Smooth muscle cell (in vitro differentiated cells): ENCODE measurements around the gene LENEP. TPM values are rescaled to one million over a fixed set of nuclear protein-coding genes. Genes with fewer than 3 reads are reported as not detected.

Source experiments
- DNase-seq: peaks from one replicate; lab custom pipeline; 2025; ENCODE audit not compliant: unreplicated experiment; lab: John Stamatoyannopoulos, UW
- H2AFZ ChIP-seq: fragments of 200-600 bp; sonication (generic); 2 replicates; pipeline ENCODE4 v1.6.0; 2016; ENCODE audit warnings: antibody characterized with exemption, low read depth, mild to moderate bottlenecking
- H3F3A ChIP-seq: fragments of 200-600 bp; sonication (generic); 2 replicates; pipeline ENCODE4 v1.6.0; 2017; ENCODE audit warnings: antibody characterized with exemption, low read depth
- H3K27ac ChIP-seq: fragments of 200-600 bp; sonication (generic); 2 replicates; pipeline ENCODE4 v1.5.1; 2016; ENCODE audit warnings: low read depth, mild to moderate bottlenecking
- H3K27me3 ChIP-seq: fragments of 200-600 bp; sonication (generic); 2 replicates; pipeline ENCODE4 v1.6.1; 2016; ENCODE audit warnings: low read depth, mild to moderate bottlenecking
- H3K36me3 ChIP-seq: fragments of 200-600 bp; sonication (generic); 2 replicates; pipeline ENCODE4 v1.5.1; 2016; ENCODE audit warnings: low read depth
- H3K4me1 ChIP-seq: fragments of 200-600 bp; sonication (generic); 2 replicates; pipeline ENCODE4 v1.5.1; 2016; ENCODE audit warnings: low read depth
- H3K4me2 ChIP-seq: fragments of 200-600 bp; sonication (generic); 2 replicates; pipeline ENCODE4 v1.6.0; 2016; ENCODE audit warnings: mild to moderate bottlenecking
- H3K4me3 ChIP-seq: fragments of 200-600 bp; sonication (generic); 2 replicates; pipeline ENCODE4 v1.5.1; 2016; ENCODE audit warnings: mild to moderate bottlenecking
- H3K79me2 ChIP-seq: fragments of 200-600 bp; sonication (generic); 2 replicates; pipeline ENCODE4 v1.6.0; 2016; ENCODE audit warnings: low read depth, mild to moderate bottlenecking
- H3K9ac ChIP-seq: fragments of 200-600 bp; sonication (generic); 2 replicates; pipeline ENCODE4 v1.6.0; 2016; ENCODE audit warnings: low read depth
- H3K9me3 ChIP-seq: fragments of 200-600 bp; sonication (generic); replicated peaks from 2 replicates; pipeline ENCODE4 v1.5.1; 2016; ENCODE audit warnings: low read depth
- H4K20me1 ChIP-seq: fragments of 200-600 bp; sonication (generic); 2 replicates; pipeline ENCODE4 v1.6.0; 2016; ENCODE audit warnings: low read depth
- WGBS: methylation state at CpG from one replicate; pipeline ENCODE4 v1.1.7; 2016; ENCODE audit warnings: low lambda C conversion rate; 5-methylcytosine and 5-hydroxymethylcytosine counted together
- polyA plus RNA-seq: library from polyadenylated mRNA; unstranded; fragments of >200 nt; fragmentation: Nextera tagmentation; extraction: Ambion mirVana; gene quantifications from 2 replicates; pipeline ENCODE4 v1.2.1, GENCODE V29; 2016
- total RNA-seq: library from RNA; depleted of rRNA; stranded (reverse); fragments of >200 nt; gene quantifications from 2 replicates; pipeline ENCODE4 v1.2.3, GENCODE V29; 2014
- TF ChIP-seq, protein P1 (sequence below): fragments of 200-600 bp; sonication (generic); IDR thresholded peaks from 2 replicates; pipeline ENCODE4 v1.5.1; 2017; ENCODE audit warnings: borderline replicate concordance, mild to moderate bottlenecking, antibody characterized with exemption; ENCODE audit not compliant: insufficient read depth, poor library complexity, severe bottlenecking

Gene LENEP
- total and polyA plus RNA-seq, 2 experiments from 2014 or later, result not detected

- no peak for DNase-seq
- no peak overlapping the region for H2AFZ ChIP-seq
- H4K20me1 ChIP-seq, result peaks cover 45% of the 10 kb centered on the region
- TF ChIP-seq, protein P1, sequence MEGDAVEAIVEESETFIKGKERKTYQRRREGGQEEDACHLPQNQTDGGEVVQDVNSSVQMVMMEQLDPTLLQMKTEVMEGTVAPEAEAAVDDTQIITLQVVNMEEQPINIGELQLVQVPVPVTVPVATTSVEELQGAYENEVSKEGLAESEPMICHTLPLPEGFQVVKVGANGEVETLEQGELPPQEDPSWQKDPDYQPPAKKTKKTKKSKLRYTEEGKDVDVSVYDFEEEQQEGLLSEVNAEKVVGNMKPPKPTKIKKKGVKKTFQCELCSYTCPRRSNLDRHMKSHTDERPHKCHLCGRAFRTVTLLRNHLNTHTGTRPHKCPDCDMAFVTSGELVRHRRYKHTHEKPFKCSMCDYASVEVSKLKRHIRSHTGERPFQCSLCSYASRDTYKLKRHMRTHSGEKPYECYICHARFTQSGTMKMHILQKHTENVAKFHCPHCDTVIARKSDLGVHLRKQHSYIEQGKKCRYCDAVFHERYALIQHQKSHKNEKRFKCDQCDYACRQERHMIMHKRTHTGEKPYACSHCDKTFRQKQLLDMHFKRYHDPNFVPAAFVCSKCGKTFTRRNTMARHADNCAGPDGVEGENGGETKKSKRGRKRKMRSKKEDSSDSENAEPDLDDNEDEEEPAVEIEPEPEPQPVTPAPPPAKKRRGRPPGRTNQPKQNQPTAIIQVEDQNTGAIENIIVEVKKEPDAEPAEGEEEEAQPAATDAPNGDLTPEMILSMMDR, result no peak
- no peaks in the 10 kb centered on the region for H3K36me3 ChIP-seq
- WGBS, result 77% methylated on average over 8 of the region's 8 CpGs
- H3K79me2 ChIP-seq, result peaks cover 9% of the 10 kb centered on the region
- no peak overlapping the region for H3K9ac ChIP-seq
- no peak overlapping the region for H3K27ac ChIP-seq
- peaks cover 32% of the 10 kb centered on the region for H3K4me1 ChIP-seq
- H3K4me3 ChIP-seq, result no peak overlapping the region
- no peak overlapping the region for H3K4me2 ChIP-seq
- H3K9me3 ChIP-seq, result no peaks in the 10 kb centered on the region
- peaks cover 3% of the 10 kb centered on the region for H3F3A ChIP-seq
- no peaks in the 10 kb centered on the region for H3K27me3 ChIP-seq
Observed at GRCh38 chr1:155013632-155014031, 20.2 kb downstream of the LENEP start.

DNA sequence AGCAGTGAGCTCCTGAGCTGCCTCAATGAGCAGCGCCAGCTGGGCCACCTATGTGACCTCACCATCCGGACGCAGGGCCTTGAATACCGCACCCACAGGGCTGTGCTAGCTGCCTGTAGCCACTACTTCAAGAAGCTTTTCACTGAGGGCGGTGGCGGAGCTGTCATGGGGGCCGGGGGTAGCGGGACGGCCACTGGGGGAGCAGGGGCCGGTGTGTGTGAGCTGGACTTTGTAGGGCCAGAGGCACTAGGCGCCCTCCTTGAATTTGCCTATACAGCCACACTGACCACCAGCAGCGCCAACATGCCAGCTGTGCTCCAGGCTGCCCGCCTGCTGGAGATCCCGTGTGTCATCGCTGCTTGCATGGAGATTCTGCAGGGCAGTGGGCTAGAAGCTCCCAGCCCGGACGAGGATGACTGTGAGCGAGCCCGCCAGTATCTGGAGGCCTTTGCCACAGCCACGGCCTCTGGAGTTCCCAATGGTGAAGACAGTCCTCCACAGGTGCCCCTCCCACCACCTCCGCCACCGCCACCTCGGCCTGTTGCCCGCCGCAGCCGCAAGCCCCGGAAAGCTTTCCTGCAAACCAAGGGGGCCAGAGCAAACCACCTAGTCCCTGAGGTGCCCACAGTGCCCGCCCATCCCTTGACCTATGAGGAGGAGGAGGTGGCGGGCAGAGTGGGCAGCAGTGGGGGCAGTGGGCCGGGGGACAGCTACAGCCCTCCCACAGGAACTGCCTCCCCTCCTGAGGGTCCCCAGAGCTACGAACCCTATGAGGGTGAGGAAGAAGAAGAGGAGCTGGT, 21.5 kb downstream of the LENEP start:
- DNase-seq, result no peak
- no peak overlapping the region for H2AFZ ChIP-seq
- no peaks in the 10 kb centered on the region for H3K36me3 ChIP-seq
- H4K20me1 ChIP-seq, result peaks cover 33% of the 10 kb centered on the region
- WGBS, result 92% methylated on average over 15 of the region's 31 CpGs
- no peak overlapping the region for H3K9ac ChIP-seq
- no peaks in the 10 kb centered on the region for H3K79me2 ChIP-seq
- H3K4me3 ChIP-seq, result no peak overlapping the region
- peaks cover 28% of the 10 kb centered on the region for H3K4me1 ChIP-seq
- no peak overlapping the region for H3K4me2 ChIP-seq
- no peaks in the 10 kb centered on the region for H3K9me3 ChIP-seq
- H3F3A ChIP-seq, result peaks cover 3% of the 10 kb centered on the region
- H3K27me3 ChIP-seq, result no peaks in the 10 kb centered on the region
- TF ChIP-seq, protein P1, result no peak
- H3K27ac ChIP-seq, result no peak overlapping the region

DNA sequence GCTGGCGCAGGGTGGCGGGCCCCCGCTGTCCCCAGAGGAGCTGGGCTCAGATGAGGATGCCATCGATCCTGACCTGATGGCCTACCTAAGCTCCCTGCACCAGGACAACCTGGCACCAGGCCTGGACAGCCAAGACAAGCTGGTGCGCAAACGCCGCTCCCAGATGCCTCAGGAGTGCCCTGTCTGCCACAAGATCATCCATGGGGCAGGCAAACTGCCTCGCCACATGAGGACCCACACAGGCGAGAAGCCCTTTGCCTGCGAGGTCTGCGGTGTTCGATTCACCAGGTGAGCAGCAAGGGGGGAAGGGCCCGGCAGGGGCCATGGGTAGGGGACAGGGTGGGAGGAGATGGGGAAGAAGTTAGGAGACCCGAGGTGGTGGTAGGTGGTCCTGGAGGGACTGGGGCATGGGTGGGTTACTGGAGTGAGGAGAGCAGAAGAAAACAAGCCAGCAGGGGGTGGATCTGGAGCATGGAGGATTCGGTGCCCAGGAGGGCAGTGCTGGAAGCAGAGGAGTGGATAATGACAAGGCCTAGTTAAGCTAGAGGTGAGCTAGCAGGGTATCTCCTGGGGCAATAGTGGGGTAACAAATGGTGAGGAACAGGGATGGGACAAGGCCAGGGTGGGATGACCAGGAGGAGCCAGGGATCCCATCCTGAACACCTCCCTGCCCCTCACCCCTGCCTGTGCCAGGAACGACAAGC, 22.3 kb downstream of the LENEP start:
- 94% methylated on average over 16 of the region's 16 CpGs for WGBS
- Histone ChIP-seq H3K4me2 (no peak overlapping the region), H3K4me1 (peaks cover 25% of the 10 kb centered on the region), H3K9ac (no peak overlapping the region), H4K20me1 (peaks cover 27% of the 10 kb centered on the region), H3K27ac (no peak overlapping the region), H2AFZ (no peak overlapping the region), H3K27me3 (no peaks in the 10 kb centered on the region), H3K9me3 (no peaks in the 10 kb centered on the region), H3K36me3 (no peaks in the 10 kb centered on the region), H3K79me2 (no peaks in the 10 kb centered on the region), H3K4me3 (no peak overlapping the region), H3F3A (peaks cover 3% of the 10 kb centered on the region)
- no peak for DNase-seq
- TF ChIP-seq, protein P1, result no peak
